Esophagus squamous epithelium (tissue), 5 donors: ENCODE measurements around the gene SUMO4. TPM values are rescaled to one million over a fixed set of nuclear protein-coding genes. Genes with fewer than 3 reads are reported as not detected.

Experiments used
- DNase-seq: peaks from one replicate; lab custom pipeline; 2025; lab: John Stamatoyannopoulos, UW
- H3K27ac ChIP-seq, 4 donors: fragments of 200-600 bp; sonication (generic); one replicate each; pipeline ENCODE4 v1.5.1; 2016 to 2019; ENCODE audit warnings: mild to moderate bottlenecking in 1 of 4
- H3K27me3 ChIP-seq, 4 donors: fragments of 200-600 bp; sonication (generic); 1 replicate in 3 of 4; 2 replicates in 1 of 4; pipeline versions ENCODE4 v1.5.1 to v1.6.0; 2017 to 2021; ENCODE audit warnings: antibody characterized with exemption in 1 of 4
- H3K36me3 ChIP-seq, 3 donors: fragments of 200-600 bp; sonication (generic); one replicate each; pipeline ENCODE4 v1.5.1; 2016 to 2019
- H3K4me1 ChIP-seq, 3 donors: fragments of 200-600 bp; sonication (generic); one replicate each; pipeline ENCODE4 v1.5.1; 2017 to 2019
- H3K4me3 ChIP-seq, 4 donors: fragments of 200-600 bp; sonication (generic); 1 replicate in 3 of 4; 2 replicates in 1 of 4; pipeline ENCODE4 v1.5.1; 2016 to 2019; ENCODE audit warnings: mild to moderate bottlenecking in 2 of 4, moderate library complexity in 1 of 4
- H3K9me3 ChIP-seq, 3 donors: fragments of 200-600 bp; sonication (generic); one replicate each; pipeline ENCODE4 v1.5.1; 2016 to 2019
- CTCF ChIP-seq, 6 experiments: fragments of 450-650 bp in 4 of 6; fragments of 200-600 bp in 2 of 6; sonication (generic) in 2 of 6; IDR thresholded peaks; one replicate each; pipeline ENCODE4 v1.5.1; 2016 to 2019; ENCODE audit warnings: antibody characterized with exemption in 6 of 6, mild to moderate bottlenecking in 4 of 6, moderate library complexity in 4 of 6
- POLR2A ChIP-seq, 4 donors: fragments of 450-650 bp; IDR thresholded peaks; one replicate each; pipeline ENCODE4 v1.6.1; 2017; ENCODE audit warnings: antibody characterized with exemption in 4 of 4, mild to moderate bottlenecking in 4 of 4, moderate library complexity in 3 of 4
- WGBS, 2 donors: methylation state at CpG; one replicate each; pipeline ENCODE4 v1.1.5; 2018; 5-methylcytosine and 5-hydroxymethylcytosine counted together
- intact Hi-C: fragments of 100-400 bp; cut with DNase I; formaldehyde crosslinking; loops from one replicate; pipeline ENCODE4 v1.15.0; 2022
- total RNA-seq, 4 donors: library from RNA; depleted of rRNA; stranded (reverse); fragments of >200 nt; gene quantifications; one replicate each; pipeline ENCODE4 v1.1.0, GENCODE V29; 2016
- donor health status: DM: yes; HTN: yes; CAD: no.

The SUMO4 gene
- total RNA-seq, 4 donors from 2014 or later: 2.3 to 3.2 TPM; not detected in 2

GRCh38 chr6:149421132-149421531 is 21.1 kb downstream of the SUMO4 start:
- no peaks in the 10 kb centered on the region for H3K9me3 ChIP-seq
- no peaks in the 10 kb centered on the region for H3K36me3 ChIP-seq
- intact Hi-C loops: no loop called here
- H3K4me3 ChIP-seq: no peak overlapping the region
- peaks cover 0 to 6% (median 3%) of the 10 kb centered on the region in 3 donors for H3K4me1 ChIP-seq
- no peak for TF ChIP-seq CTCF (IDR thresholded peaks at IDR 0.05)
- TF ChIP-seq POLR2A (IDR thresholded peaks at IDR 0.05): no peak
- DNase-seq: no peak
- 48 to 60% methylated on average over 5 of the region's 5 CpGs for WGBS, 2 donors
- no peak overlapping the region for H3K27ac ChIP-seq
- peaks cover 0 to 6% (median 0%) of the 10 kb centered on the region in 4 donors for H3K27me3 ChIP-seq

DNA sequence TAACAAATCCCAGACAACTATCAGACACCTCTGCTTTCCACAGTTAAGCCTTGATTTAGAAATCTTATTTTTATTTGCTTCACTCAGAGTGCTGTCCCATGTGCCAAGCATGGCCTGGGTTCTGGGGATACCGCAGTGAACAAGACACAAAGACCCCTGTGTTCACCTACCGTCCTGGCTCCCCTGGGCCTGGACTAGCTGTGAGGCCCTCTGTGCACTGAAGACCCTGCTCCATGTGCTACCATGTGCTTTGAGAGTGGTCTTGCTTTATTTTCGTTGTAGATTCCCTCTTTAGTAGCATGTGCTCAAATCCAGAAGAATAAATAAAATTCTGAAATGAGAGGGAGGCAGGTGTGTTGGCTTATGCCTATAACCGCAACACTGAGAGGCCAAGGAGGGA is 22.5 kb downstream of the SUMO4 start:
- no peak overlapping the region for H3K4me3 ChIP-seq
- no peak for TF ChIP-seq CTCF (IDR thresholded peaks at IDR 0.05)
- no peak for TF ChIP-seq POLR2A (IDR thresholded peaks at IDR 0.05)
- no peak for DNase-seq
- no peak overlapping the region for H3K27ac ChIP-seq
- intact Hi-C loops: no loop called here
- peaks cover 0 to 7% (median 0%) of the 10 kb centered on the region in 4 donors for H3K27me3 ChIP-seq
- H3K36me3 ChIP-seq: no peaks in the 10 kb centered on the region
- H3K4me1 ChIP-seq: peaks cover 0 to 6% (median 3%) of the 10 kb centered on the region in 3 donors
- no peaks in the 10 kb centered on the region for H3K9me3 ChIP-seq
- 88 to 95% methylated on average over 3 to 4 of the region's 4 CpGs for WGBS, 2 donors

GRCh38 chr6:149423964-149424440 is 23.9 kb downstream of the SUMO4 start:
- Histone ChIP-seq H3K36me3 (no peaks in the 10 kb centered on the region), H3K4me3 (no peak overlapping the region), H3K27me3 (peaks cover 0 to 21% (median 0%) of the 10 kb centered on the region in 4 donors), H3K9me3 (no peaks in the 10 kb centered on the region), H3K4me1 (peaks cover 0 to 6% (median 3%) of the 10 kb centered on the region in 3 donors), H3K27ac (peak overlapping the region in 1 of 4 donors; percentile 2)
- DNase-seq: no peak
- WGBS, 2 donors: 48 to 57% methylated on average over 7 of the region's 7 CpGs
- TF ChIP-seq POLR2A (IDR thresholded peaks at IDR 0.05) (no peak), CTCF (IDR thresholded peaks at IDR 0.05) (no peak)
- intact Hi-C loops: no loop called here

DNA sequence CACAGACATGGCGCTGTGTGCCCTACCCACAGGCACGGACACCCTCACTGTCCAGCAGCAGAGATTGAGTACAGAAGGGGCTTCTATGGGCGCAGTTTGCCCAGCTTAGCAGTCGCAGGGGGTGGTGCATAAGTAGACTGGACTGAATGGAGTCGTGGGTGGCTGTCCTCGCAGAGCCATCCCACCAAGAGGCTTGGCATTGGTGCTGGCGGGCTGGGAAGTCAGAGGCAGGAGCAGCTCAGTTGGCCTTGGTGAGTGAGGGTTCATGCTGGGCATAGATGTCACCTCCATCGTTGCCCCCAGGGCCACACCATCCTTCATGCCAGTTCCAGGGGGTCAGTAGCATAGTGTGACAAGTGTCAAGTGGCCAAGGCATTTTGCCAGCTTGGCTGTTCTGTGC is 25.2 kb downstream of the SUMO4 start:
- Histone ChIP-seq H3K27ac (no peak overlapping the region), H3K27me3 (peaks cover 0 to 29% (median 0%) of the 10 kb centered on the region in 4 donors), H3K9me3 (no peaks in the 10 kb centered on the region), H3K4me1 (peaks cover 0 to 6% (median 3%) of the 10 kb centered on the region in 3 donors), H3K36me3 (no peaks in the 10 kb centered on the region), H3K4me3 (no peak overlapping the region)
- intact Hi-C loops: loop anchor here (5.0 kb wide), 1 partner anchor 398 kb away; no protein-coding TSS in a partner anchor
- DNase-seq: no peak
- WGBS, 2 donors: 80 to 90% methylated on average over 2 to 6 of the region's 8 CpGs
- no peak for TF ChIP-seq POLR2A (IDR thresholded peaks at IDR 0.05)
- TF ChIP-seq CTCF (IDR thresholded peaks at IDR 0.05): no peak

- TF ChIP-seq CTCF (IDR thresholded peaks at IDR 0.05) (no peak), POLR2A (IDR thresholded peaks at IDR 0.05) (no peak)
- Histone ChIP-seq H3K27ac (no peak overlapping the region), H3K9me3 (no peaks in the 10 kb centered on the region), H3K4me1 (peaks cover 0 to 6% (median 3%) of the 10 kb centered on the region in 3 donors), H3K27me3 (peaks cover 0 to 29% (median 0%) of the 10 kb centered on the region in 4 donors), H3K4me3 (no peak overlapping the region), H3K36me3 (no peaks in the 10 kb centered on the region)
- WGBS, 2 donors: 60 to 91% methylated on average over 1 to 2 of the region's 5 CpGs
- intact Hi-C loops: loop anchor here (5.0 kb wide), 1 partner anchor 398 kb away; no protein-coding TSS in a partner anchor
- no peak for DNase-seq
These were observed 25.7 kb downstream of the SUMO4 start for GRCh38 chr6:149425754-149426153.
